HCT116 (cell line): ENCODE data around the gene WDHD1. TPM values are rescaled to one million over a fixed set of nuclear protein-coding genes. Genes with fewer than 3 reads are reported as not detected.
"Not testable (repeated sequence)": the region's sequence is repeated elsewhere in the genome, so short reads cannot be mapped to it uniquely, and the experiment has no call there.

Source experiments
- ATAC-seq: fragments of 200-7000 bp; cut with Tn5 transposase; 2 replicates; pipeline ENCODE4 v1.9.1; 2020; ENCODE audit warnings: mild to moderate bottlenecking, moderate library complexity
- BruUV-seq: library from RNA; stranded (reverse); fragments of 400-500 nt; replicated peaks from 2 replicates; lab custom pipeline; 2021; lab: Mats Ljungman, UMichigan
- CTCF ChIA-PET: fragments of 300-600 bp; sonication (Branson Sonifier 250); formaldehyde crosslinking; loops from one replicate; lab custom pipeline; 2021; ENCODE audit warnings: antibody characterized with exemption; lab: Charles Lee
- POLR2A ChIA-PET: fragments of 300-600, 350-600 bp; sonication (Branson Sonifier 250); formaldehyde crosslinking; loops from one replicate; lab custom pipeline; 2021; ENCODE audit warnings: antibody characterized with exemption; lab: Charles Lee
- RAD21 ChIA-PET, 2 experiments: fragments of 300-600 bp; sonication (Branson Sonifier 250); formaldehyde crosslinking; loops; one replicate each; lab custom pipeline; 2023; ENCODE audit warnings: low total read pairs in 2 of 2; ENCODE audit not compliant: uncharacterized antibody in 2 of 2, unreplicated experiment in 2 of 2, low non-redundant PET in 1 of 2; lab: Charles Lee
- DNase-seq: peaks from one replicate; pipeline ENCODE4 v3.0.0-alpha.2; 2010; ENCODE audit warnings: low read depth, low spot score
- H2AFZ ChIP-seq: fragments of 200-600 bp; shearing (Covaris generic), sonication (generic); 2 replicates; pipeline ENCODE4 v1.6.1; 2017; ENCODE audit warnings: low read depth, mixed run types, mixed read lengths, antibody characterized with exemption, low read length; ENCODE audit not compliant: poor library complexity, severe bottlenecking
- H3K27ac ChIP-seq: 2 replicates; pipeline ENCODE4 v1.5.1; 2012; ENCODE audit warnings: low read depth, low read length
- H3K27me3 ChIP-seq: fragments of 200-600 bp; sonication (generic); 2 replicates; pipeline ENCODE4 v1.6.1; 2016; ENCODE audit warnings: mixed run types, low read length, mixed read lengths; ENCODE audit not compliant: insufficient read depth
- H3K36me3 ChIP-seq, 2 experiments: fragments of 200-500 bp in 1 of 2; fragments of 200-600 bp in 1 of 2; sonication (Bioruptor generic) in 1 of 2; sonication (generic) in 1 of 2; 2 replicates each; pipeline versions ENCODE4 v1.5.1 to v1.6.1; 2014 to 2016; ENCODE audit warnings: low read length in 2 of 2, inconsistent platforms in 1 of 2, mixed read lengths in 1 of 2, mixed run types in 1 of 2; ENCODE audit not compliant: insufficient read depth in 2 of 2, control insufficient read depth in 1 of 2
- H3K4me1 ChIP-seq, 2 experiments: fragments of 200-600 bp in 1 of 2; sonication (generic) in 1 of 2; 2 replicates each; pipeline versions ENCODE4 v1.5.1 to v1.6.1; 2012 to 2017; ENCODE audit warnings: low read length in 2 of 2, inconsistent platforms in 1 of 2, mild to moderate bottlenecking in 1 of 2, mixed read lengths in 1 of 2, mixed run types in 1 of 2, moderate library complexity in 1 of 2; ENCODE audit not compliant: insufficient read depth in 2 of 2, control insufficient read depth in 1 of 2
- H3K4me2 ChIP-seq: fragments of 200-600 bp; sonication (generic); 2 replicates; pipeline ENCODE4 v1.6.1; 2017; ENCODE audit warnings: mixed run types, low read length, mixed read lengths
- H3K4me3 ChIP-seq, 2 experiments: fragments of 200-600 bp in 1 of 2; sonication (generic) in 1 of 2; replicated peaks in 1 of 2; 2 replicates each; pipeline ENCODE4 v1.5.1; 2011 to 2016; ENCODE audit warnings: low read length in 2 of 2, control low read depth in 1 of 2, low read depth in 1 of 2, mild to moderate bottlenecking in 1 of 2, mixed read lengths in 1 of 2, mixed run types in 1 of 2
- H3K79me2 ChIP-seq: fragments of 200-600 bp; sonication (generic); 2 replicates; pipeline ENCODE4 v1.6.1; 2017; ENCODE audit warnings: mild to moderate bottlenecking, mixed run types, low read length, moderate library complexity, mixed read lengths; ENCODE audit not compliant: insufficient read depth
- H3K9ac ChIP-seq: fragments of 200-600 bp; sonication (generic); 2 replicates; pipeline ENCODE4 v1.6.1; 2016; ENCODE audit warnings: low read length, mixed read lengths
- H3K9me2 ChIP-seq: fragments of 200-600 bp; sonication (generic), shearing (Covaris generic); 2 replicates; pipeline ENCODE4 v1.6.1; 2017; ENCODE audit warnings: mixed run types, mild to moderate bottlenecking, moderate library complexity; ENCODE audit not compliant: insufficient read depth
- H3K9me3 ChIP-seq, 2 experiments: fragments of 200-500 bp in 1 of 2; fragments of 200-600 bp in 1 of 2; sonication (Bioruptor generic) in 1 of 2; sonication (generic) in 1 of 2; 2 replicates each; pipeline ENCODE4 v1.6.1; 2014 to 2017; ENCODE audit warnings: low read length in 2 of 2, mixed read lengths in 2 of 2, inconsistent platforms in 1 of 2, low read depth in 1 of 2, mild to moderate bottlenecking in 1 of 2, mixed run types in 1 of 2, moderate library complexity in 1 of 2; ENCODE audit not compliant: control insufficient read depth in 1 of 2, insufficient read depth in 1 of 2
- H4K20me1 ChIP-seq: fragments of 200-600 bp; sonication (generic), shearing (Covaris generic); 2 replicates; pipeline ENCODE4 v1.6.1; 2017; ENCODE audit warnings: mixed run types, mild to moderate bottlenecking, moderate library complexity; ENCODE audit not compliant: insufficient read depth
- EGR1 ChIP-seq: IDR thresholded peaks from 2 replicates; pipeline ENCODE4 v1.6.1; 2012; ENCODE audit warnings: low read depth
- EZH2 ChIP-seq: fragments of 200-600 bp; sonication (generic); IDR thresholded peaks from 2 replicates; pipeline ENCODE4 v1.6.1; 2017; ENCODE audit warnings: antibody characterized with exemption, mixed run types
- EZH2phosphoT487 ChIP-seq: fragments of 200-600 bp; IDR thresholded peaks from 2 replicates; pipeline ENCODE4 v1.6.1; 2018; ENCODE audit warnings: antibody characterized with exemption, borderline replicate concordance
- MAX ChIP-seq: IDR thresholded peaks from 2 replicates; pipeline ENCODE4 v1.6.1; 2012
- POLR2A ChIP-seq: IDR thresholded peaks from 2 replicates; pipeline ENCODE4 v1.7.0; 2011; ENCODE audit warnings: borderline replicate concordance; ENCODE audit not compliant: insufficient read depth, insufficient read length; ENCODE audit errors: extremely low read depth
- POLR2AphosphoS5 ChIP-seq: IDR thresholded peaks from 2 replicates; pipeline ENCODE4 v1.6.1; 2011; ENCODE audit warnings: mild to moderate bottlenecking, low read depth, low read length, moderate library complexity
- SIN3A ChIP-seq: IDR thresholded peaks from 2 replicates; pipeline ENCODE4 v1.6.1; 2012; ENCODE audit warnings: low read depth
- ZBTB33 ChIP-seq: IDR thresholded peaks from 2 replicates; pipeline ENCODE4 v1.6.1; 2011; ENCODE audit warnings: mild to moderate bottlenecking, low read length, moderate library complexity; ENCODE audit not compliant: insufficient replicate concordance; ENCODE audit errors: extremely low read depth
- intact Hi-C: fragments of 100-400 bp; cut with micrococcal nuclease; formaldehyde crosslinking; loops from 2 replicates; pipeline ENCODE4 v1.10.0; 2022
- total RNA-seq: library from RNA; stranded (reverse); gene quantifications from one replicate; pipeline ENCODE4 v1.2.1, GENCODE V29; 2021; ENCODE audit not compliant: unreplicated experiment

The WDHD1 gene
- total RNA-seq, 1 experiment from 2014 or later: 44.3 TPM

- no peaks in the 10 kb centered on the region for H3K9me3 ChIP-seq
- H3K4me2 ChIP-seq: peak overlapping the region; percentile 94
- H3K27ac ChIP-seq: no peak overlapping the region
- no peak for ATAC-seq
- H2AFZ ChIP-seq: no peak overlapping the region
- H3K27me3 ChIP-seq: no peaks in the 10 kb centered on the region
- peaks cover 85% of the 10 kb centered on the region for H3K79me2 ChIP-seq
- RAD21 ChIA-PET: no interaction called here
- CTCF ChIA-PET: no interaction called here
- H3K4me3 ChIP-seq: peak overlapping the region; percentile 81 to 82
- peak overlapping the region; percentile 95 for H3K9ac ChIP-seq
- no peak for DNase-seq
- no TSS peak for BruUV-seq
- peaks cover 0 to 13% of the 10 kb centered on the region in 2 experiments; a peak in 2 of 4 replicates for H3K36me3 ChIP-seq
- POLR2A ChIA-PET: interaction anchor here (1.6 kb wide), 1 partner anchor 10 kb away, joined by 4 read pairs; no protein-coding TSS in a partner anchor
- H3K9me2 ChIP-seq: no peaks in the 10 kb centered on the region
- peaks cover 3 to 22% of the 10 kb centered on the region in 2 experiments; a peak in 3 of 4 replicates for H3K4me1 ChIP-seq
- intact Hi-C loops: no loop called here
- TF ChIP-seq SIN3A (no peak), EGR1 (no peak), POLR2A (no peak), POLR2AphosphoS5 (no peak), MAX (no peak), EZH2 (no peak), ZBTB33 (no peak), EZH2phosphoT487 (no peak)
- peaks cover 4% of the 10 kb centered on the region; the same call in 1 of the 2 replicates for H4K20me1 ChIP-seq
Measured at GRCh38 chr14:55025948-55026347, 951 bp downstream of the WDHD1 start.

- ATAC-seq, H3K27me3 ChIP-seq, H3K4me2 ChIP-seq, H3K27ac ChIP-seq, BruUV-seq, DNase-seq, intact Hi-C loops, H2AFZ ChIP-seq, H3K9me2 ChIP-seq, CTCF ChIA-PET, POLR2A ChIA-PET, H3K4me3 ChIP-seq, H4K20me1 ChIP-seq, RAD21 ChIA-PET, H3K9me3 ChIP-seq, H3K9ac ChIP-seq: not testable (repeated sequence)
- Histone ChIP-seq H3K36me3 (peaks cover 0 to 13% of the 10 kb centered on the region in 2 experiments; a peak in 2 of 4 replicates), H3K79me2 (peaks cover 83% of the 10 kb centered on the region), H3K4me1 (peaks cover 3 to 22% of the 10 kb centered on the region in 2 experiments; a peak in 3 of 4 replicates)
Measured at GRCh38 chr14:55024365-55024764, 2.5 kb downstream of the WDHD1 start.
